ENCODE measurements around the gene PGM3. TPM values are rescaled to one million over a fixed set of nuclear protein-coding genes. Genes with fewer than 3 reads are reported as not detected.

Gene PGM3
- total RNA-seq, 1 experiment from 2014 or later, result 17.0 TPM

Other genes starting within 250 kb of the PGM3 start
- 5.0 and 7.0 TPM in 2 replicates for gene UBE3D, start 127.4 kb downstream of the PGM3 start, total RNA-seq (2014; rRNA removed)
- gene DOP1A, start 125.6 kb downstream of the PGM3 start, total RNA-seq (2014; rRNA removed), result 5.5 and 7.5 TPM in 2 replicates
- gene RWDD2A, start 92 bp upstream of the PGM3 start, total RNA-seq (2014; rRNA removed), result 0.63 and 1.3 TPM in 2 replicates
- 22.3 and 28.0 TPM in 2 replicates for gene ME1, start 237.8 kb upstream of the PGM3 start, total RNA-seq (2014; rRNA removed)